HEK293 (cell line): ENCODE data around the gene ADRB2.

Source experiments
- CTCF ChIA-PET: fragments of 350-600 bp; formaldehyde crosslinking; extraction: SDS; loops from one replicate; lab custom pipeline; 2021; ENCODE audit warnings: antibody characterized with exemption; lab: Yijun Ruan, JAX
- POLR2A ChIA-PET: fragments of 300-600 bp; formaldehyde crosslinking; extraction: SDS; loops from one replicate; lab custom pipeline; 2020; ENCODE audit warnings: antibody characterized with exemption, inconsistent platforms; lab: Yijun Ruan, JAX
- H3K27ac ChIP-seq: fragments of 200-500 bp; sonication (Bioruptor generic); 2 replicates; pipeline ENCODE4 v1.5.1; 2014; ENCODE audit warnings: low read depth, low read length, control low read depth, inconsistent platforms; ENCODE audit errors: extremely low read depth
- H3K36me3 ChIP-seq, 2 experiments: fragments of 200-500 bp in 1 of 2; sonication (Bioruptor generic) in 1 of 2; 1 replicate in 1 of 2; 2 replicates in 1 of 2; pipeline ENCODE4 v1.5.1; 2014 to 2017; ENCODE audit warnings: inconsistent platforms in 2 of 2, low read length in 2 of 2; ENCODE audit not compliant: control insufficient read depth in 2 of 2, insufficient read depth in 1 of 2
- H3K4me1 ChIP-seq: fragments of 200-500 bp; sonication (Bioruptor generic); 2 replicates; pipeline ENCODE4 v1.5.1; 2014; ENCODE audit warnings: mild to moderate bottlenecking, low read length, inconsistent platforms; ENCODE audit not compliant: control insufficient read depth, insufficient read depth
- H3K4me3 ChIP-seq: 2 replicates; pipeline ENCODE4 v1.5.1; 2011; ENCODE audit warnings: low read depth, mild to moderate bottlenecking, control low read depth, low read length, moderate library complexity
- H3K9me3 ChIP-seq: fragments of 200-500 bp; sonication (Bioruptor generic); 2 replicates; pipeline ENCODE4 v1.5.1; 2014; ENCODE audit warnings: low read depth, low read length, inconsistent platforms; ENCODE audit not compliant: control insufficient read depth, insufficient read depth
- BCL11A ChIP-seq: fragments of 450-650 bp; formaldehyde crosslinking; IDR thresholded peaks from 2 replicates; pipeline ENCODE4 v1.5.1; 2016; ENCODE audit warnings: low read depth, missing biosample characterization, missing genetic modification characterization
- GFI1B ChIP-seq: fragments of 450-650 bp; formaldehyde crosslinking; IDR thresholded peaks from 2 replicates; pipeline ENCODE4 v1.5.1; 2016; ENCODE audit warnings: missing biosample characterization, missing genetic modification characterization
- IKZF3 ChIP-seq: fragments of 450-650 bp; IDR thresholded peaks from 2 replicates; pipeline ENCODE4 v1.5.0; 2018; ENCODE audit warnings: missing biosample characterization, mild to moderate bottlenecking, missing genetic modification characterization, moderate library complexity
- MZF1 ChIP-seq: fragments of 450-650 bp; formaldehyde crosslinking; IDR thresholded peaks from 2 replicates; pipeline ENCODE4 v1.5.1; 2017; ENCODE audit warnings: missing biosample characterization, missing genetic modification characterization, borderline replicate concordance
- OVOL3 ChIP-seq: fragments of 450-650 bp; formaldehyde crosslinking; IDR thresholded peaks from 2 replicates; pipeline ENCODE4 v1.5.1; 2016; ENCODE audit warnings: missing biosample characterization, missing genetic modification characterization
- RBAK ChIP-seq: fragments of 450-650 bp; formaldehyde crosslinking; IDR thresholded peaks from 2 replicates; pipeline ENCODE4 v1.5.1; 2016; ENCODE audit warnings: missing biosample characterization, missing genetic modification characterization
- TRIM28 ChIP-seq: IDR thresholded peaks from 2 replicates; pipeline ENCODE4 v1.6.1; 2011; ENCODE audit warnings: low read length, control low read depth, borderline replicate concordance
- ZBTB21 ChIP-seq: fragments of 450-650 bp; formaldehyde crosslinking; IDR thresholded peaks from 2 replicates; pipeline ENCODE4 v1.5.1; 2017; ENCODE audit warnings: missing biosample characterization, missing genetic modification characterization
- ZBTB48 ChIP-seq: fragments of 450-650 bp; formaldehyde crosslinking; IDR thresholded peaks from 2 replicates; pipeline ENCODE4 v1.5.1; 2016; ENCODE audit warnings: missing biosample characterization, missing genetic modification characterization
- ZFP37 ChIP-seq: fragments of 450-650 bp; formaldehyde crosslinking; IDR thresholded peaks from 2 replicates; pipeline ENCODE4 v1.5.1; 2016; ENCODE audit warnings: missing biosample characterization, missing genetic modification characterization
- ZNF138 ChIP-seq: fragments of 450-650 bp; formaldehyde crosslinking; IDR thresholded peaks from 2 replicates; pipeline ENCODE4 v1.5.1; 2016; ENCODE audit warnings: missing biosample characterization, missing genetic modification characterization, borderline replicate concordance
- ZNF202 ChIP-seq: fragments of 450-650 bp; formaldehyde crosslinking; IDR thresholded peaks from 2 replicates; pipeline ENCODE4 v1.5.1; 2016; ENCODE audit warnings: missing biosample characterization, missing genetic modification characterization, borderline replicate concordance
- ZNF214 ChIP-seq: fragments of 450-650 bp; formaldehyde crosslinking; IDR thresholded peaks from 2 replicates; pipeline ENCODE4 v1.5.1; 2017; ENCODE audit warnings: missing biosample characterization, mild to moderate bottlenecking, missing genetic modification characterization, borderline replicate concordance
- ZNF221 ChIP-seq: fragments of 450-650 bp; formaldehyde crosslinking; IDR thresholded peaks from 2 replicates; pipeline ENCODE4 v1.5.1; 2017; ENCODE audit warnings: missing biosample characterization, missing genetic modification characterization, borderline replicate concordance
- ZNF324 ChIP-seq: fragments of 450-650 bp; formaldehyde crosslinking; IDR thresholded peaks from 2 replicates; pipeline ENCODE4 v1.5.1; 2016; ENCODE audit warnings: missing biosample characterization, missing genetic modification characterization
- ZNF544 ChIP-seq: fragments of 450-650 bp; formaldehyde crosslinking; IDR thresholded peaks from 2 replicates; pipeline ENCODE4 v1.5.0; 2017; ENCODE audit warnings: missing biosample characterization, missing genetic modification characterization
- ZNF596 ChIP-seq: fragments of 450-650 bp; IDR thresholded peaks from 2 replicates; pipeline ENCODE4 v1.5.0; 2018; ENCODE audit warnings: missing biosample characterization, mild to moderate bottlenecking, missing genetic modification characterization, moderate library complexity
- ZNF623 ChIP-seq: fragments of 450-650 bp; formaldehyde crosslinking; IDR thresholded peaks from 2 replicates; pipeline ENCODE4 v1.5.1; 2016; ENCODE audit warnings: missing biosample characterization, missing genetic modification characterization
- ZNF626 ChIP-seq: fragments of 450-650 bp; sonication (Bioruptor Pico); formaldehyde crosslinking; IDR thresholded peaks from 2 replicates; pipeline ENCODE4 v1.5.1; 2018; ENCODE audit warnings: missing biosample characterization, missing genetic modification characterization, inconsistent platforms
- TF ChIP-seq, protein P1 (sequence below): fragments of 450-650 bp; formaldehyde crosslinking; IDR thresholded peaks from 2 replicates; pipeline ENCODE4 v1.5.1; 2016; ENCODE audit warnings: missing biosample characterization, missing genetic modification characterization
- TF ChIP-seq, protein P2 (sequence below): fragments of 450-650 bp; formaldehyde crosslinking; IDR thresholded peaks from 2 replicates; pipeline ENCODE4 v1.5.1; 2016; ENCODE audit warnings: missing biosample characterization, missing genetic modification characterization, borderline replicate concordance
- TF ChIP-seq, protein P3 (sequence below): fragments of 450-650 bp; formaldehyde crosslinking; IDR thresholded peaks from 2 replicates; pipeline ENCODE4 v1.5.1; 2016; ENCODE audit warnings: missing biosample characterization, missing genetic modification characterization
- TF ChIP-seq, protein P4 (sequence below): fragments of 450-650 bp; formaldehyde crosslinking; IDR thresholded peaks from 2 replicates; pipeline ENCODE4 v1.5.1; 2016; ENCODE audit warnings: missing biosample characterization, missing genetic modification characterization
- TF ChIP-seq, protein P5 (sequence below): fragments of 450-650 bp; formaldehyde crosslinking; IDR thresholded peaks from 2 replicates; pipeline ENCODE4 v1.5.1; 2016; ENCODE audit warnings: missing biosample characterization, missing genetic modification characterization

ADRB2 gene

DNA sequence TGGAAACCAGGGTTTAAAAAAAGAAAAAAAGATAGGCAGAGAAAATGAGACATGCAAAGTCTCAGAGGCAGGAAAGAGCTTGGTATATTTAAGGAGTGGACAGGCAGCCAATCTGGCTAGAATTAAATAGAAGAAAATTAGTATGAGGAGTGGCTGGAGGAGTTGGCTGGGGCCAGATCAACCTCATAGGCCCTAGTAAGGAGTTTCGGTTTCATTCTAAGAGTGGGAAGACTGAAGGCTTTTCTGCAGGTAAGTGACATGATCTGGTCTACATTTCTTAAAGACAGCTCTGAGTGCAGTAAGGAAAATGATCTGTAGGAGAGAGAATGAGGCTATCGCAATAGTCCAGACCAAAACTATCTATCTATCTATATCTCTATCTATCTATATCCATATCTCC, 27.5 kb downstream of the ADRB2 start:
- ChIA-PET POLR2A (no interaction called here), CTCF (interaction anchor here (0.6 to 0.8 kb wide), 3 partner anchors 33 to 423 kb away, joined by 3 to 5 read pairs (median 4); no protein-coding TSS in a partner anchor)
- Histone ChIP-seq H3K27ac (no peak overlapping the region), H3K9me3 (no peaks in the 10 kb centered on the region), H3K36me3 (no peaks in the 10 kb centered on the region), H3K4me1 (peaks cover 6% of the 10 kb centered on the region)
- TF ChIP-seq BCL11A (tag by site-specific recombination) (no peak), ZBTB48 (no peak), RBAK (tag by site-specific recombination) (no peak), GFI1B (tag by site-specific recombination) (no peak), ZNF138 (tag by site-specific recombination) (no peak), ZNF214 (tag by site-specific recombination) (no peak)
- TF ChIP-seq, protein P1, sequence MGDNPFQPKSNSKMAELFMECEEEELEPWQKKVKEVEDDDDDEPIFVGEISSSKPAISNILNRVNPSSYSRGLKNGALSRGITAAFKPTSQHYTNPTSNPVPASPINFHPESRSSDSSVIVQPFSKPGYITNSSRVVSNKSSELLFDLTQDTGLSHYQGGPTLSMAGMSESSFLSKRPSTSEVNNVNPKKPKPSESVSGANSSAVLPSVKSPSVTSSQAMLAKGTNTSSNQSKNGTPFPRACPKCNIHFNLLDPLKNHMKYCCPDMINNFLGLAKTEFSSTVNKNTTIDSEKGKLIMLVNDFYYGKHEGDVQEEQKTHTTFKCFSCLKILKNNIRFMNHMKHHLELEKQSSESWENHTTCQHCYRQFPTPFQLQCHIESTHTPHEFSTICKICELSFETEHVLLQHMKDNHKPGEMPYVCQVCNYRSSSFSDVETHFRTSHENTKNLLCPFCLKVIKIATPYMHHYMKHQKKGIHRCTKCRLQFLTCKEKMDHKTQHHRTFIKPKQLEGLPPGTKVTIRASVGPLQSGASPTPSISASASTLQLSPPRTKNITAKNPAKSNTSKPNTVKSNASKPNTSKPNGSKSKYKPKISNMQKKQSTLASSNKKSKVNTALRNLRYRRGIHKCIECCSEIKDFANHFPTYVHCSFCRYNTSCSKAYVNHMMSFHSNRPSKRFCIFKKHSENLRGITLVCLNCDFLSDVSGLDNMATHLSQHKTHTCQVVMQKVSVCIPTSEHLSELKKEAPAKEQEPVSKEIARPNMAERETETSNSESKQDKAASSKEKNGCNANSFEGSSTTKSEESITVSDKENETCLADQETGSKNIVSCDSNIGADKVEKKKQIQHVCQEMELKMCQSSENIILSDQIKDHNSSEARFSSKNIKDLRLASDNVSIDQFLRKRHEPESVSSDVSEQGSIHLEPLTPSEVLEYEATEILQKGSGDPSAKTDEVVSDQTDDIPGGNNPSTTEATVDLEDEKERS (tag by site-specific recombination) = no peak
- TF ChIP-seq, all 188 proteins: peak for 0
- no peak overlapping the region for H3K4me3 ChIP-seq

DNA sequence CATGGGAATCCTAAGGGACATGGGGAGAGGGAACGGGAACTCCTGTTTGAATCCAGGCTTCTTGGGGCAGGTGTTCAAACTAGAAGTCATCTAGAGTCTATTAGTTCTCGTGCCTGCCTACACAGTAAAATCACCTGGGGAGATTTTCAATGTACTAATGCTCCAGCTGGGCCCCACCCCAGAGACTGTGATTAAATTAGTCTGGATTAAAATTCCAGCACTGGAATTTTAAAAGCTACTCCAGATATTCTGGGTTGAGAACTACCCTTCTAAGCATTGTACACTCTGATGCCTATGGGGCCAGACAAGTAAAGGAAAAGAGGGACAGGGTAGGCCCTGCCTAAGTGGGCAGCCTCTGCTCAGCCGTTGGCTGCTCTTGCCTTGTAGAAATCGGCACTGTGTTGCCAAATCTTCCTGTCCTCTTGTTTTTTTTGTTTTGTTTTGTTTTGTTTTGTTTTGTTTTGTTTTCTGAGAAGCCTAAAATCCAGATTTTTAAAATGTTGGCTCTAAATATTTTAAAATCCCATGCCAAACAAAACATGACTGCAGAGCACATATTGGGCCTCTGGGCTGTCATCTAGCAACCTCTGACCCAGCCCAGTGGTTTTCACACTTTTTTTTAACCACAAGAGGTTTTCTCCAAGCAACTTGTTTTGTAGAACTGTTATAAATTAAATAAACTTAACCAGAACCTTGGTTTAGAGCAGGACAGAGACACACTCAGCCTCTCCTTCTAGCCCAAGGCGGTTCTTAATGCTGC, 29.0 kb downstream of the ADRB2 start:
- no peak overlapping the region for H3K27ac ChIP-seq
- ChIA-PET POLR2A (no interaction called here), CTCF (no interaction called here)
- no peak overlapping the region for H3K4me3 ChIP-seq
- H3K36me3 ChIP-seq = no peaks in the 10 kb centered on the region
- H3K9me3 ChIP-seq = no peaks in the 10 kb centered on the region
- TF ChIP-seq, protein P2, sequence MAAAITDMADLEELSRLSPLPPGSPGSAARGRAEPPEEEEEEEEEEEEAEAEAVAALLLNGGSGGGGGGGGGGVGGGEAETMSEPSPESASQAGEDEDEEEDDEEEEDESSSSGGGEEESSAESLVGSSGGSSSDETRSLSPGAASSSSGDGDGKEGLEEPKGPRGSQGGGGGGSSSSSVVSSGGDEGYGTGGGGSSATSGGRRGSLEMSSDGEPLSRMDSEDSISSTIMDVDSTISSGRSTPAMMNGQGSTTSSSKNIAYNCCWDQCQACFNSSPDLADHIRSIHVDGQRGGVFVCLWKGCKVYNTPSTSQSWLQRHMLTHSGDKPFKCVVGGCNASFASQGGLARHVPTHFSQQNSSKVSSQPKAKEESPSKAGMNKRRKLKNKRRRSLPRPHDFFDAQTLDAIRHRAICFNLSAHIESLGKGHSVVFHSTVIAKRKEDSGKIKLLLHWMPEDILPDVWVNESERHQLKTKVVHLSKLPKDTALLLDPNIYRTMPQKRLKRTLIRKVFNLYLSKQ (tag by site-specific recombination) = no peak
- no peak for TF ChIP-seq IKZF3 (tag by site-specific recombination)
- TF ChIP-seq ZNF596 = no peak
- TF ChIP-seq ZNF626 (tag by site-specific recombination) = no peak
- TF ChIP-seq ZNF324 (tag by site-specific recombination) = no peak
- no peak for TF ChIP-seq ZNF221
- TF ChIP-seq, protein P3, sequence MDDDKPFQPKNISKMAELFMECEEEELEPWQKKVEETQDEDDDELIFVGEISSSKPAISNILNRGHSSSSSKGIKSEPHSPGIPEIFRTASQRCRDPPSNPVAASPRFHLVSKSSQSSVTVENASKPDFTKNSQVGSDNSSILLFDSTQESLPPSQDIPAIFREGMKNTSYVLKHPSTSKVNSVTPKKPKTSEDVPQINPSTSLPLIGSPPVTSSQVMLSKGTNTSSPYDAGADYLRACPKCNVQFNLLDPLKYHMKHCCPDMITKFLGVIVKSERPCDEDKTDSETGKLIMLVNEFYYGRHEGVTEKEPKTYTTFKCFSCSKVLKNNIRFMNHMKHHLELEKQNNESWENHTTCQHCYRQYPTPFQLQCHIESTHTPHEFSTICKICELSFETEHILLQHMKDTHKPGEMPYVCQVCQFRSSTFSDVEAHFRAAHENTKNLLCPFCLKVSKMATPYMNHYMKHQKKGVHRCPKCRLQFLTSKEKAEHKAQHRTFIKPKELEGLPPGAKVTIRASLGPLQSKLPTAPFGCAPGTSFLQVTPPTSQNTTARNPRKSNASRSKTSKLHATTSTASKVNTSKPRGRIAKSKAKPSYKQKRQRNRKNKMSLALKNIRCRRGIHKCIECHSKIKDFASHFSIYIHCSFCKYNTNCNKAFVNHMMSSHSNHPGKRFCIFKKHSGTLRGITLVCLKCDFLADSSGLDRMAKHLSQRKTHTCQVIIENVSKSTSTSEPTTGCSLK (tag by site-specific recombination) = no peak
- no peak for TF ChIP-seq ZNF202 (tag by site-specific recombination)
- TF ChIP-seq MZF1 (tag by site-specific recombination) = no peak
- TF ChIP-seq, protein P4, sequence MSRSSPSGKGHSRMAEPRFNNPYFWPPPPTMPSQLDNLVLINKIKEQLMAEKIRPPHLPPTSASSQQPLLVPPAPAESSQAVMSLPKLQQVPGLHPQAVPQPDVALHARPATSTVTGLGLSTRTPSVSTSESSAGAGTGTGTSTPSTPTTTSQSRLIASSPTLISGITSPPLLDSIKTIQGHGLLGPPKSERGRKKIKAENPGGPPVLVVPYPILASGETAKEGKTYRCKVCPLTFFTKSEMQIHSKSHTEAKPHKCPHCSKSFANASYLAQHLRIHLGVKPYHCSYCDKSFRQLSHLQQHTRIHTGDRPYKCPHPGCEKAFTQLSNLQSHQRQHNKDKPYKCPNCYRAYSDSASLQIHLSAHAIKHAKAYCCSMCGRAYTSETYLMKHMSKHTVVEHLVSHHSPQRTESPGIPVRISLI (tag by site-specific recombination) = no peak
- no peak for TF ChIP-seq ZFP37 (tag by site-specific recombination)
- TF ChIP-seq ZNF623 (tag by site-specific recombination) = no peak
- no peak for TF ChIP-seq ZBTB21
- no peak for TF ChIP-seq ZNF214 (tag by site-specific recombination)
- no peak for TF ChIP-seq TRIM28
- TF ChIP-seq OVOL3 (tag by site-specific recombination) = no peak
- TF ChIP-seq, protein P5, sequence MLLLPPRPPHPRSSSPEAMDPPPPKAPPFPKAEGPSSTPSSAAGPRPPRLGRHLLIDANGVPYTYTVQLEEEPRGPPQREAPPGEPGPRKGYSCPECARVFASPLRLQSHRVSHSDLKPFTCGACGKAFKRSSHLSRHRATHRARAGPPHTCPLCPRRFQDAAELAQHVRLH (tag by site-specific recombination) = no peak
- no peak for TF ChIP-seq ZNF544 (tag by site-specific recombination)
- H3K4me1 ChIP-seq = peaks cover 6% of the 10 kb centered on the region
